ENCODE data around the gene GRAMD1B.
A peak's percentile ranks its signal among the peaks of the same experiment; 100 is the strongest.
"Not testable (repeated sequence)": the region's sequence is repeated elsewhere in the genome, so short reads cannot be mapped to it uniquely, and the experiment has no call there.

Gene GRAMD1B

DNA sequence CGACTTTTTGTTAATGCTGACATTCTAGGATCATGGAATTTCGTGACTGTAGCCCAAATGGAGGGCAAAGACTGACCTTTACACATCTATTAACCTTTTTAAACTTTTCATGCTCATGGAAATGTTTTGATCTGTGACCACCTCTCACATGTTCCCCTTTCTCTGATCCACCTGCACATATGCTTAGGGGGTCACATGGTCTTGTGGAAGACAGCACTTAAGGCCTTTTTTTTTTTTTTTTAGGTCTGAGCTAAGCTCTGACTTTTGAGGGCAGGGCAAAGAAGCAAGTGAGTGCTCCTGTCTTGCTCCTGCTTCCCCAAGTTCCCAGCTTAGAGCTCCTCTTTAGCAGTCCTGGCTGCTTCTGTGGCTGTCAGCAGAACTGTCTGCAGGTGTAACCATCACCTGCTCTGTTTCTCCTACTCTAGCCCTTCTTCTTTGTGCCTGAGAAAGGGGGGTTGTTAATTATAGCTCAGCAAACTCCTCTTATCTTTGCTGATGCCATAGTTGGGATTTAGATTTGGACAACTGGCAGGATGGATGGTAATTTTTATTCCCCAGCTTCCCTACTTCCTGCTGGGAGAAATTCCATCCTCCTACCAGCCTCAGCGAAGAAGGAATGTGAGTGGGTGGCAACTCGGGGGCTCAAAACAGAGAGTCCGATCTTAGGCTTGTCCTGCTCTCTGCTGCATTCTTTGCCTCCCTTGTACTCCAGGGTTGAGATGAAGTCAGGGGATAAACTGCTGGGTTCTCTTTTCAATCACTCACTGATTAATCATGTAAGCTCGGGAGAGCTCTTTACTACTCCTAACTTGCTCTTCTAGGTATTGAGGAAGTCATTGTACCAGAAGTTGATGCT, 64.4 kb downstream of the GRAMD1B start:
- DNase-seq (ENCODE audit: extremely low spot score, insufficient read length, low read depth) (no peak), FAIRE-seq (no peak)

DNA sequence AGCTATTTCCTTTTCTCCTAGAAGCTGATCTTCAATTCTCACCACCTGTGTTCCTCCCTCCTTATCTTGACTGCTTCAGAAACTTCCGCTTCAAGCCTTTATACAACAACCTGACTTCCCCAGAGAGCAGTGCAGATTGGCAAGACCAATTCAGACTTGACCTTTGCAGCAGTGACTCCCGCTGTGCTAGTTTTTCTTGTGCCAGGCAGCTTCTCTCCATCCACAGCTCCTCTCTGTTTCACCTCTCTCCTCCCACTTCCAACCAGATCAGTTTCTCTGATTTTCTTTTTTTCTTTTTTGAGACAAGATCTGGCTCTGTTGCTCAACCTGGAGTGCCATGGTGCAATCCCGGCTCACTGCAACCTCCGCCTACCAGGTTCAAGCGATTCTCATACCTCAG, 74.3 kb downstream of the GRAMD1B start:
- no peak for DNase-seq (ENCODE audit: extremely low spot score, insufficient read length, low read depth)

DNA sequence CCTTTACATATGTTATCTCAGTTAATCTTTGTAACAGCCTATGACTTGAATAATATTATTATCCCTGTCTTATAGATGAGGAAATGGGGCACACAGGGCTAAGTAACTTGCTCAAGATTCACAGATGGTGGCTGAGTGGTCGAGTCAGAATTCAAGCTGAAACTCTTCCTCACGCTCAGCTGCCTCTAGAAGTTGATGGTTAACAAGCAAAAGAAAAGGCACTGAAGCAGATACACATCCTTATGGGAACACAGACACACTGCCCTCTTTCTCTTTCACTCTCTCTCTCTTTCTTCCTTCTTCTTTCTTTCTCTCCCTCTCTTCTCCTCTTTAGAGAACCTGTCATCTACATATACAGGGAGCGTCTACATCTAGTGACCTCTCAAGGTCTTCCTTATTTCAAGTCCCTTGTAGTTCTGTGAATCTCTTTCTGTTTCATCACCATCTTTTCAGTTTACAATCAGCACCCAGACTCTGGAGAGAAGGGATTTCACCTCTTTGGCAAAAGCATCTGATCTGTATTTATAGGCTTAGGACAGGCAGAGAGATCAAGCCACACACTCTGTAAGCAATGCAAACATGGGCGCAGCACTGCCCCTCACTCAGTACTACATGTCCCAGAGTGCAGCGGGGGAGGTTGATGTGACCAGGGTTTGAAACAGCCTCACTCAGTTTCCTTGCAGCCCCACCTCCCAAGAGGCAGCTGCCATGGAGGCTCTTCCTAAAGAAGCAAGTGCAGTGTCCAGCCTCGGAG, 75.7 kb downstream of the GRAMD1B start:
- no peak for DNase-seq (ENCODE audit: extremely low spot score, insufficient read length, low read depth)
- peak; percentile 80 for FAIRE-seq

More for the DNA sequence above, 74.3 kb downstream of the GRAMD1B start:
- peak; percentile 36 for FAIRE-seq

DNA sequence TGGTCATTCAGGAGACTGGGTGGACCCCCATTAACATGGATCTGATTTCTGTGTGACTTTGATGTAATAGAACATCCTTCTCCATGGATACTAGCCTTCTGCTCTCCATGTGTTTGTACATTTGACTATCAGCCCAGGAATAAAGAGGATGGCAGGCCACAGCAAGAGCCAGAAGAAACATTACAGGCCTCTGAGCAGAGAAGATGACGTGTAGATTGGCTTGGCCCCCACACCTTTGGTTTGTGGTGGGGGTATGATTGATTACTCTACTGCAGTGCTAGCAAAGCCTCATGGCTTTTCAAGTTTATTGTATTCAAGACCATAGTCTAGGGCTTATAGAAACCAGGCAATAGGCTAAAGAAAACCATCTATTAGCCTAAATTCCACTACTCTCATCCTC, 77.0 kb downstream of the GRAMD1B start:
- FAIRE-seq (no peak), DNase-seq (ENCODE audit: extremely low spot score, insufficient read length, low read depth) (no peak)

DNA sequence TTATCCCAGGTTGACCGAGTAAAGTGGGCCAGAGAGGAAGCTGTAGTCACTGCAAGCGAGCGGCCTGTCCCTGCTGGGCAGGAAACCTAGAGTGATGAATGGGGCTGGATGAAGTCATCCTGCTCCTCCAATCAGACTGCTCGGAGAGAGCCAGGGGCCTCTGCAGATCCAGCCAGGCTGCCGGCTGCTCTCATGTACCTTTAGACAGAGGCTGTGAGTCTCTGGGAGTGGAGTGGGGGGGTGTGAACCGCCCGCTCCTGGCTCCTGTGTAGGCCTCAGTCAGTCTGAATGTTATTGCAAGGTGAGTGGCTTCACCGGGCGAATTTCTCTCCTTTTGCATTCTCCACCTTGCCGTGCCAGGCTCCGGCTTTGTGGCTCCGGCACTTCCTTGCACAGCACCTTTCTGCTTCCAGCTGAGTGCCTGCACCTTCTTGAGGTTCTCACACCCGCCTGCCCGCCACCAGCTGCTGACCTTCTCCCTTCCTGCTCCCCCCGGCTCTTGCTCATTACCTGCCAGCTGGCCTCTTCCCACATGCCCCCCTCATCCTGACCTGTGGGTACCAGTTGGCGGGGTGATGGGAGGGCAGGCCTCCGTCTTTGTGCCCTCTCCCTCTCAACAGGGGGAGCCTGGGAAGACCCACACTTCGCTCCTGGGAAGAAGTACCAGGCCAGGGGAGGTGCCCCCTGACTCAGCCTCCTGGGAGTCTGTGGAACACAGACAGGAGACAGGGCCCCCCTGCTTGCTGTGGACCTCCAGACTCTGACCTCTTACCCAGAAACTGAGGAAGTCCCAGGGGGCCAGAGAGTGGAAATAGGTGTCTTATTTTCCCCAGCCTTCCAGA, 79.9 kb downstream of the GRAMD1B start:
- no peak for FAIRE-seq

DNA sequence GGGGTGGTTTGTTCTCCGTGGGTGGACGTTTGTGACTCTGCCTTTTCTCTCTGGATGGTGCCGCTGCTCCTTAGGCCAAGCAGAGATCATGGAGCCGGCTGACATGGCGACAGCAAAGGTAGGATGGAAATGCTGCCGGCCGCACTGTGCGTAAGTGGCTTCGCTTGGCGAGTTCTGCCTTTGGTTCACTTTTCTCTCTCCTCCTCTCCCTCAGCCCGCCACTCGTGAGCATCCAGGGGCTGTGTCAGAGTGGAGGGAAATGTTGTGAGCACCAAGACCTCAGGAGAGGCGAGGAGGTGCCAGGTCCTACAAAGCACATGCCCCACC, 80.5 kb downstream of the GRAMD1B start:
- no peak for DNase-seq (ENCODE audit: extremely low spot score, insufficient read length, low read depth)
- FAIRE-seq: no peak

More for the DNA sequence above, 79.9 kb downstream of the GRAMD1B start:
- DNase-seq (ENCODE audit: extremely low spot score, insufficient read length, low read depth): no peak

DNA sequence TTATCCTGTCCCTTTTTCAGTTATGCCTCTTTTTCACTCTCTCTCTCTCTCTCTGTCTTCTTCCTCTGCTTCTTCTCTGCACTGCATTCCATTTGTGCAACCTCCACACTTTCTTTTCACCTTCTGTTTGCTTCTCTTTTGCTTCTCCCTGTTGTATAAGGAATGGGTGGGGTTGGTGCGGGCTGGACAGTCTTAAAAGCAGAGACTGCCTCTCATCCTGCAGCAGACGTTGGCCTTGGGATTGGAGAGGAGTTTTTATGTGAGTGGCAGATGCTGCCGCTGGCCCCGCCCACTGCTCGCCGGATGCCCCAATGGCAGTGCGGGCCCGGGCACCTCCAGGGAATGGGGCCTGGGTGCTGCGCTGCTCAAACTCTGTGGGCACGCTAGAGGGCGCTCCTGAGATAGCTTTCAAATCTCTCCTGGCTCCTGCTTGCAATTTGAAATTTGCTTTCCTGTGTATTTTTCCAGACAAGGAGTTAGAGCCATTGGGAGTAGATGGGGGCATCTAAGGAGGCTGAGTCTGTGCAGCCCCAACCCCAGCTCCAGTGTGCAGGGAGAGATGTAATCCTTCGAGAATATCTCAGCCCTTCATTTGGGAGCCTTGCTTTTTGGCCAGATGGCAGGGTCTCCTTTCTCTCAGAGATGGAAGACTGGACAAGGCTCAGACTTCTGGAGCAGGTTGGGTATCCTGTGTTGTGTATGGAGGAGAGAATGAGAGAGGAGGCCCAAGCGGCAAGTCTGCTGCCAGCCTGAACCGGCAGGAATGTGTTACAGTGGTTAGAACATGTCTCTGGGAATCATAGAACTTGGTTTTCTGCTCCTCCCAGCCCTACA, 81.2 kb downstream of the GRAMD1B start:
- DNase-seq (ENCODE audit: extremely low spot score, insufficient read length, low read depth) (peak; percentile 63), FAIRE-seq (peak; percentile 73)

DNA sequence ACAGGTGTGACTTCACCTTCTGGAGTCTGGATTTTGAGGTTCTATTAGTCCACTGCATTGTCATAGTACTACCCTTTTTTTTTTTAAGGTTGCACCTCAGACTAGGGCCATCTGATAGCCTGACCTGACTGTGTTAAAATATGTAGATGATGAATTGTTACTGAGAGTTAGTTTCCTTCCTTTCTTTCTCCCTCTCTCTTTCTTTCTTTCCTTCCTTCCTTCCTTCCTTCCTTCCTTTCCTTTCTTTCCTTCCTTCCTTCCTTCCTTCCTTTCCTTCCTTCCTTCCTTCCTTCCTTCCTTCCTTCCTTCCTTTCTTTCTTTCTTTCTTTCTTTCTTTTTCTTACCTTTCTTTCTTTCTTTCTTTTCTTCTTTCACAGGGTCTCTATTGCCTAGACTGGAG, 83.2 kb downstream of the GRAMD1B start:
- FAIRE-seq; DNase-seq (ENCODE audit: extremely low spot score, insufficient read length, low read depth): not testable (repeated sequence)

DNA sequence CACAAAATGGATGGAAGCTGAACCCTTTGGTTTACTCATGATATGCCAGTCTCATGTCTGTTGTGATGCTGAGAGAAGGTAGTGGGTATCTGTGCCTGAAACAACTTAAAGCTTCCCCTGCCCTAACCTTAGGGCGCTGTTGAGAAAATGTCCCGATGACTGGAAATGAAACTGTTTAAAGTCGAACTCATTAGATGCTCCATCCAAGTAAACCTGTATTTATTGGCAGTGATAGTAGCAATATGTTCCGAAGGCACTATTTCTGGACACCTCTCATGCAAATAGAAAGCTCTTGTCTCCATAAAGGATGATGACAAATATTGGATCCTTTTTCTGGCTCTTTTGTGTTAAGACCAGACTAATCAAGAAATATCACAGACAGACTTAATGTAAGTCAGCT, 86.2 kb downstream of the GRAMD1B start:
- DNase-seq (ENCODE audit: extremely low spot score, insufficient read length, low read depth) (no peak), FAIRE-seq (no peak)

DNA sequence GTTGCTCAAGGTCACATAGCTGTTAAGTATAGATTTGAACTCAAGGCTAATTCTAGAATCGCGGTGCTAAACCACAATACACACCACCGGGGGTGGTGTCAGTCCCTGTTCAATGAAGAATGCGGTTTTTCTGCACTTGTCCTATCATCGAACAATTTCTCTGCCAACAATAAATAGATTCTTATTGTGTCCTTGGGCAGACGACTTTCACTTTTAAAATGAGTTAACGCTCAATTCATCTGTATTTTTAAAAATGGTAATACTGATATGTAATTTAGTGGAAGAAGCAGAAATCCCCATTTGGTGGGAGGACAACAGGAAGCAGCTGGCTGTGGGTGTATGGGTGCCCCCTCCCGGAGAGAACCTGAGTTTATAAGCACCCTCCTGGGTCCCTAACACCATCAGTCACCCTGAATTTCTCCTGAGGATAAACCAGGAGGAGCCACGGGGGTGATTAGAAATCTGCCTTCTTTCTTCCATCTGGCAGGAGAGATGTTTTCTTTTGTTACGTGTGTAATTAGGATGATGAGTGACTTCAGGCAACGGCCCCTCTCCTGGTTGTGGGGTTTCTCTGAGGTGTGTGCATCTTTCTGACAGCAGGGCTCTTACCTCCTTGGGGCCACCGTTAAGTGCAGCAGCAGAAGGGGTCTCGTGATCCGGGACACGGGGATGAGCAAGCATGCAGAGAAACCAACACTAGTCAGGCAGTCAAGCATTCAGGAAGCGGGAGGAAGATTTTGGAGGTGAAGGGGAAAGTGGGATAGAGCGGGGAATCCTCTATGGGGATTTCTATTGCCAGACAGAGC, 87.7 kb downstream of the GRAMD1B start:
- no peak for DNase-seq (ENCODE audit: extremely low spot score, insufficient read length, low read depth)
- FAIRE-seq: peak; percentile 69

DNA sequence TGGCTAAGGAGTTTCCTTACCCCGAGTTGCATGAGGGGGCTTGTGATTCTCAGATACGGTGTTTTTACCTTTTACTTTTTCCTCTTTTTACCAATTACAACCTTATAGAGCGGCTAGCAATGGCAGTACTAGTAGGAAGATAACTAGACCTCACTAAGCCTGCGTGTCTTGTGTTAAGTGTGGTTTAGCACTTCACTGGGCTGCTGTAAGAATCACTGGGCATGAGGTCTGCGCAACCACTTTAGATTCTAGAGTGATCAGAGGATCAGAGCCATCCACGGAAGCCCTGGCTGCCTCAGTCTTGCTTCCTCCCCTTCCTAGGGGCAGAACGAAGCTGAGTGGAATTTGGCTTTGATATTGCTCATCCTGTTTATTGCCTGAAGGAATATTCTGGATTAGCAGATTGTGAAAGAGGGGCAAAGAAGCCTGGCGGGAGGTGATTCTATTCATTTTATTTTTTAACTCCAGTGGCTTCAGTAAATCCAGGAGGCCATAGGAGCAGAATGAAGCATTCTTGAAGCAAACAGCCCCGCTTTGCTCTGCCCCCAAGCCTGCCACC, 88.5 kb downstream of the GRAMD1B start:
- DNase-seq (ENCODE audit: extremely low spot score, insufficient read length, low read depth) (no peak), FAIRE-seq (no peak)

DNA sequence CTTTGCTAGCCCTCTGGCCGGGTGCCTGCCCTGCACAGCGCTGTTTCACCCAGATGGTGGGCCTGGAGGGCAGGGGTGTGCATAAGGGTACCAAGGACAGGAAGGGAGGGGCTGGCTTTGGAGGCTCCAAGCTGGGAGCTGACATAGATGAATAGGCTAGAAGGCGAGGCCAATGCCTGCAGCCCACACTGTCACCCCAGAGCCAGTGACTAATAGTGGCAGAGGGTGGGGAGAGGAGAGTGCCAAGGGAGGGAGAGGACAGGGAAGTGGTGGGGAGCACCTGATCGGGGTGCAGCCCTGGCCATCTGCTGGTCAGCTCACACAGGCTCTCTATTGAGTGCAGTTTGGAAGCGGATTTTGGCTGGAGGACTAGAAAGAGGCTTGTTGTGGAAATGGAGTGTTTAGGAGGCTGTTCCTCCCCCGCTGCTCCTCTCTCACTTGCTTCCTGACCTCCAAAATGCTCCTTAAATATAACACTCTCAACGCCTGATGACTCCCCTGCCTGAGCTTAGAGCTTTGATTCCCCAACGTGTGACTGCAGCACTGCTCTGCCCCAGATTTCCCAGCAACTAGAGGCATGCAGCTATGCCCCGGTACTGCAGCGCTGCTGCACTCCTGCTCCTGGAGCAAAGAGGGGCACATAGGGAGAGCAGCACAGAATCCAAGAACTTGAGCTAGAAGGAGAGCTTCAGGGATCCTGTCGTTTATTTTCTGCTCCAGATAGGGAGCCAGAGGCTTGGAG, 89.2 kb downstream of the GRAMD1B start:
- DNase-seq (ENCODE audit: extremely low spot score, insufficient read length, low read depth) (no peak), FAIRE-seq (no peak)

DNA sequence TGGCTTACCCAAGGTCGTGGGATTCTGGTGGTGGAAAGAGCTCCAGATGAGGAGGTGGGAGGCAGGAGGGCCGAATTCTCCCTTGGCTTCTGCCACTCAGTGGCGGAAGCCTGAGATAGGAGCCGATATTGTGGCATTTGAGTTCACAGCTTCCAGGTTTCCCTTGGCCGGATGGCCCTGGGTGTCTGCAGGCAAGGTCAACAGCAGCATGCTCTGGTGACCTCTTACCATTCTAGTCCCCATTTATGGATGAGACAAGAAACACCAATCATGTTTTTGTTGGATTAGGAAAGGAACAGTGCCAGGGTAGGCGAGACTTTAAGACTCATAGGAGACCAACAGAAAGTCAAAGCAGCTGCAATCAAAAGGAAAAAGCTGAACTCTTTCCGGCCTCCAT, 89.7 kb downstream of the GRAMD1B start:
- DNase-seq (ENCODE audit: extremely low spot score, insufficient read length, low read depth) (no peak), FAIRE-seq (no peak)

DNA sequence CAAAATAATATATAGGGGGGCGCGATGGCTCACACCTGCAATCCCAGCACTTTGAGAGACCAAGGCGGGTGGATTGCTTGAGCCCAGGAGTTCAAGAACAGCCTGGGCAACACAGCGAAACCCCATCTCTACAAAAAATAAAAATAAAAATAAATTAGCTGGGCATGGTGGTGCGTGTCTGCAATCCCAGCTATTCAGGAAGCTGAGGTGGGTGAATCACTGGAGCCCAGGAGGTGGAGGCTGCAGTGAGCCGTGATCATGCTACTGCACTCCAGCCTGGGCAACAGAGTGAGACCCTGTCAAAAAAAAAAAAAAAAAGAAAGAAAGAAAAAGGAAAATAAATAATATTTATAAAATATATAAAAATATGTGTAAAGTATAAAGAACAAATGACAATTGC, 90.4 kb downstream of the GRAMD1B start:
- not testable (repeated sequence) for FAIRE-seq

DNA sequence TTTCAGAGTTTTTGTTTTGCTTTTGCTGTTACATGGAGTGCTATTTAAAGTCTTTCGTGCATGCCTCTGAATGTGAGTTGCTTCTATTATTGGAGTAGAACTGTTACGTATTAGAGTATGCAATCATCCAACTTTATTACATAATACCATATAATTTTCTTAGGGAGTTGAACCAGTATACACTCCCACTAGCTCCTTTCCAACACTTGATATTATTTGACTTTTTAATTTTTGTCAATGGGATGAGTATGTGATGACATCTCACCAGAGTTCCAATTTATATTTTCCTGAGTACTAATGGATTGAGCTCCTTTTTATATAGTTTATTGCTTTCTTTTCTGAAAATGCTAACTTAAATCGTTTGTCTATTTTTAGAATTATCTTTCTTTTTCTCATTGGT, 90.9 kb downstream of the GRAMD1B start:
- FAIRE-seq: no peak

More for the DNA sequence above, 90.4 kb downstream of the GRAMD1B start:
- DNase-seq (ENCODE audit: extremely low spot score, insufficient read length, low read depth): not testable (repeated sequence)

DNA sequence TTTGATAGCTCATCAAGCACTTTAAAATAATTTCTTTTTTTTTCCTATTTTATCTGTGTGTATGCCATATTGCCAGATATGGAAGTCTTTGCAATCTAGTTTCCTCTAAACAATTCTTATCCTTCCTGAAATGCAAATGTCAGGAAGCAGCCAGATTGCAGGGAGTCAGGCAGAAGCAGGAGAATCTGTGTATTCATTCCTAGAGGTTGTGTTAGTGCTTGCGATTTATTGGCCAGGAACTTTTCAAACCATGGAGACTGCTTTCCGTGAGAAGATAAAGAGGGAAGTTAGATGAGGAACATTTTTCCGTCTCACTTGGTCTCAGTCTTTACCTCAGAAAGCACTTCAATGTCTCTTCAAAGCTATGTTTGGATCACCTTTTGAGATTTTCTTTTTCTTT, 91.9 kb downstream of the GRAMD1B start:
- no peak for DNase-seq (ENCODE audit: extremely low spot score, insufficient read length, low read depth)
- FAIRE-seq: no peak

More for the DNA sequence above, 90.9 kb downstream of the GRAMD1B start:
- no peak for DNase-seq (ENCODE audit: extremely low spot score, insufficient read length, low read depth)

DNA sequence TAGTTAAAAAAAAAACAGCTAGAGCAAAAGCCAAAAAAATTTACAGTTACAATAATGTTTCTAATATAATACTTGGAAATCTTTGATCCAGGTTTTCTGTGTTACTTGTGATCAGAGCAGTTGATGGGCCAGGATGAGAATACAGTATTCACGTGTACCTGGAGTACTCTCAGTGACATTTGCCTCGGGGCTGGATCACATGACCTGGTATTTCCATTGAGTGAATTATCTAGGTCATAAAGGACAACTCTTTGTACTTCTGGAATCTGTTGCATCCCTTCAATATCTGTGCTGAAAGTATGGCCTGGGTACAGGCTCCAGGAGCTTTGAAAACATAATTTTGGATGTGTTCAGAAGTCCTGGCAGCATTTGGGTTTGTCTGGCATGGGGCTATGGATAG, 93.5 kb downstream of the GRAMD1B start:
- FAIRE-seq (no peak), DNase-seq (ENCODE audit: extremely low spot score, insufficient read length, low read depth) (no peak)

DNA sequence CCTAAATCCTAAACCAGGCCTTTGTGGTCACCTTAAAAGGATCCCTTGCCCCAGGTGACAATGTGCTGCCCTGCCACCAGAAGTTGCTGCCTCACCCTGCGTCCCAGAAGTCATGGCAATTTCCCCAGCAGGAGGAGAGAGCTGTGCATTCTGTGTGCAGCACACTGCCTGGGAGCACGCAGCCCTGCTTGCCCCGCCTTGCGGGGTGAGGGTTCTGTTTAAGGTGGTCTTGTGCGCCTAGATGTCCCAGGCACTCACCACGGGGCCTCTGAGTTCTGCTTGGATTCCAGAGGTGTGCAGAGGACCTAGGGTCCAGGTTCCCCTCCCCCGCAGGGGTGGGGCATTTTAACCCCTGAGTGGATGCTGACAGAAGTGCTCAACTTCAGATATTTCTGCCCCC, 95.0 kb downstream of the GRAMD1B start:
- FAIRE-seq (no peak), DNase-seq (ENCODE audit: extremely low spot score, insufficient read length, low read depth) (no peak)
